Retinal pigment epithelial cell (primary cell): ENCODE data around the gene TBCD.
A peak's percentile ranks its signal among the peaks of the same experiment; 100 is the strongest.

Experiments used
- DNase-seq: peaks from one replicate; pipeline ENCODE4 v3.0.0-alpha.2; 2010; ENCODE audit warnings: low read depth
- H3K4me3 ChIP-seq: 2 replicates; pipeline ENCODE4 v1.5.1; 2011; ENCODE audit warnings: mild to moderate bottlenecking, low read length, control low read depth, moderate library complexity
- TF ChIP-seq, protein P1 (sequence below): conservative IDR thresholded peaks from 2 replicates; pipeline ENCODE4 v1.5.1; 2011; ENCODE audit warnings: low read depth, low read length, control low read depth, inconsistent platforms

TBCD gene

DNA sequence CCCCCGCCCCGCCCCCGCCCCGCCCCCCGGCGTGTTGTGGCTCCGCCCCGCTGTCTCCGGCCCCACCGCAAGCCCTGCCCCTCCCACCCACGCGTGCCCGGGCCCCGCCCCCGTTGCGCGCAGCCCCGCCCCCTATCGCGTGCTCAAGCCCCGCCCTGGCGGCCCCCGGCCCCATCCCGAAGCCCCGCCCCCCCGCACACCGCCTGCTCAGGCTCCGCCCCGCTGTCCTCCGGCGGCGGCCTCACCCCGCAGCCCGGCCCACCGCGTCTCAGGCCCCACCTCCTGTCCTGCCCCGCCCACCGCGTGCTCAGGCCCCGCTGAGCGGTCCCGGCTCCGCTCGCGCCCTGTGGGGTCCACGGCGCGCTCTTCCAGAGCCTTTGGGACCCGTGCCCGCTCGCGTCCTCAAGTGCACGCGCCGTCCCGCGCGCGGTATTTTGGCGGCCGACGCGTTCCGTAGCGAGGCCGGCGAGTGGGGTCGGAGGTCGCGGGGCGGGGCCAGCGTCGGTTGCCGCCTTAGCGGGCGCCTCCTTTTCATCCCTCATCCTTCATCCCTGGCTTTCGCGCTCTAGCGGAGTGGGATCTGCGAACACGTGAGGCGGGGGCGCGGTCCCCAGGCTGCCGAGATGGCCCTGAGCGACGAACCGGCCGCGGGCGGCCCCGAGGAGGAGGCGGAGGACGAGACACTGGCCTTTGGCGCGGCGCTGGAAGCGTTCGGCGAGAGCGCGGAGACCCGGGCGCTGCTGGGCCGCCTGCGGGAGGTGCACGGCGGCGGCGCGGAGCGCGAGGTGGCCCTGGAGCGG is at the start of gene TBCD:
Gene TBCD (plus strand): TSS at position 495 of the 800 bp plus-strand sequence. CDS start 129 bp downstream, at position 624.
- DNase-seq: peak; percentile 46
- TF ChIP-seq, protein P1, sequence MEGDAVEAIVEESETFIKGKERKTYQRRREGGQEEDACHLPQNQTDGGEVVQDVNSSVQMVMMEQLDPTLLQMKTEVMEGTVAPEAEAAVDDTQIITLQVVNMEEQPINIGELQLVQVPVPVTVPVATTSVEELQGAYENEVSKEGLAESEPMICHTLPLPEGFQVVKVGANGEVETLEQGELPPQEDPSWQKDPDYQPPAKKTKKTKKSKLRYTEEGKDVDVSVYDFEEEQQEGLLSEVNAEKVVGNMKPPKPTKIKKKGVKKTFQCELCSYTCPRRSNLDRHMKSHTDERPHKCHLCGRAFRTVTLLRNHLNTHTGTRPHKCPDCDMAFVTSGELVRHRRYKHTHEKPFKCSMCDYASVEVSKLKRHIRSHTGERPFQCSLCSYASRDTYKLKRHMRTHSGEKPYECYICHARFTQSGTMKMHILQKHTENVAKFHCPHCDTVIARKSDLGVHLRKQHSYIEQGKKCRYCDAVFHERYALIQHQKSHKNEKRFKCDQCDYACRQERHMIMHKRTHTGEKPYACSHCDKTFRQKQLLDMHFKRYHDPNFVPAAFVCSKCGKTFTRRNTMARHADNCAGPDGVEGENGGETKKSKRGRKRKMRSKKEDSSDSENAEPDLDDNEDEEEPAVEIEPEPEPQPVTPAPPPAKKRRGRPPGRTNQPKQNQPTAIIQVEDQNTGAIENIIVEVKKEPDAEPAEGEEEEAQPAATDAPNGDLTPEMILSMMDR: no peak
- H3K4me3 ChIP-seq: peak within 1 kb of the TSS; percentile 79

DNA sequence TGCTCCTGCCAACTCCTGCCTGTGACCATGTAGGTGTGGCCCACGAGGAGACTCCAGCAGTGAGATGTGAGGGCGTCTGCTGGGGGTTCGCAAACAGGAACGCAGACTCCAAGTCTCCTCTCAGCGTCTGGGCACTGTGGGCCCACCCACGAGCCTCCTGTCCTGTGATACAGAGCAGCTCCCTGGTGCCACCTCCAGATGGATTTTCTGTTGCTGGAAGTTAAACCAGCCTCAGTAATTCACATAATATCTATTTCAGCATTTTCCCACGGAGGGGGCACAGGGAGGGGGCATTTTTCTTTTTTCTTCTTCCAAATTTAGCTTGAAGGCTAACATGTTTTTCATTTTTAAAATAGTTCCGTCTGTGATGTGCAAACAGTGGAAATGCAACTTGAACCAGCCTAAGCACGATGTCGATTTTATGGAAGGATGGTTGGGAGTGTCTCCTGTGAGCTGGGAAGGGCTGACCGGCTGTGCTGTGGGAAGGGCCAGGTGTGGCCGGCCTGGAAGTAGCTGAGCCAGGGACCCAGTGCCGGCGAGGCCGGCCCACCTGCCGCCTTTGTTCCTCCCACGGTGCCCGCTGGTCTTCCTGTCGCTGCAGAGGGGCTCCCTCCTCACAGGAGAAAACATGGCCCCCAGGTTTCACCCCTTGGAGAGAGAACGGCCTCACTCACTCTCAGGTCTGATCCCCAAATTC is 49.5 kb upstream of the TBCD start:
- TF ChIP-seq, protein P1: no peak
- no peak overlapping the region for H3K4me3 ChIP-seq
- DNase-seq: no peak

DNA sequence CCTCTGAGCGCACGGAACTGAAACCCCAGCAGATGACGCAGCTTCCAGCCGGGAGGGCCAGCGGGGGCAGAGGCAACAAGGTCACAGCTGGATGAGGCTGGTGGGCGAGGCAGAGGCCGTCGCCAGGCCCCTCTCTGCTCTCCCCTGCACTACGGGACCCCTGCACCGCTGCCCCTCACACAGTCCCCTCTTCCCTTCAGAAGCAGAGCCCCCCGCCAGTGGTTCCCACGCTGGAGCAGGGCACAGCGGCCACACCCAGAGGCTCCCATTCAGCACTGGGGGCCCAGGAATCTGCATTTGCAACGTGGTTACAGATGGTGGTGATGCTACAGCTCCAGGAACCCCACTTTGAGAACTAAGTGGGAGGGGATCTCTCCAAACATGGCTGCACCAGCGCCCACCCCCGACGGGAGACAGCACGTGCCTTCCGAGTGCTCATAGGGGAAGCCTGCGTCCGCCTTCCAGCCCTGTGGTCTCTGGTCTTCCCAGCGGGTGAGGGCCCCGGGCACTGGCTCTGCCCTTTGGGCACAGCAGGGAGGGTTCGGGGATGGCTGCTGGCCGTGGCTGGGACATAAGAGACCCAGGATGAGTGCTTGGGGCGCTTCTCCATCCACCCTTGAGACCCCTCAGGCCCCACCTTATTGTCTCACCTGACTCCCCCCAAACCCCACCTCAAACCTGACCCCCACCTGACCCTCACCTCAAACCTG is 48.7 kb upstream of the TBCD start:
- H3K4me3 ChIP-seq: no peak overlapping the region
- no peak for DNase-seq
- TF ChIP-seq, protein P1: no peak

DNA sequence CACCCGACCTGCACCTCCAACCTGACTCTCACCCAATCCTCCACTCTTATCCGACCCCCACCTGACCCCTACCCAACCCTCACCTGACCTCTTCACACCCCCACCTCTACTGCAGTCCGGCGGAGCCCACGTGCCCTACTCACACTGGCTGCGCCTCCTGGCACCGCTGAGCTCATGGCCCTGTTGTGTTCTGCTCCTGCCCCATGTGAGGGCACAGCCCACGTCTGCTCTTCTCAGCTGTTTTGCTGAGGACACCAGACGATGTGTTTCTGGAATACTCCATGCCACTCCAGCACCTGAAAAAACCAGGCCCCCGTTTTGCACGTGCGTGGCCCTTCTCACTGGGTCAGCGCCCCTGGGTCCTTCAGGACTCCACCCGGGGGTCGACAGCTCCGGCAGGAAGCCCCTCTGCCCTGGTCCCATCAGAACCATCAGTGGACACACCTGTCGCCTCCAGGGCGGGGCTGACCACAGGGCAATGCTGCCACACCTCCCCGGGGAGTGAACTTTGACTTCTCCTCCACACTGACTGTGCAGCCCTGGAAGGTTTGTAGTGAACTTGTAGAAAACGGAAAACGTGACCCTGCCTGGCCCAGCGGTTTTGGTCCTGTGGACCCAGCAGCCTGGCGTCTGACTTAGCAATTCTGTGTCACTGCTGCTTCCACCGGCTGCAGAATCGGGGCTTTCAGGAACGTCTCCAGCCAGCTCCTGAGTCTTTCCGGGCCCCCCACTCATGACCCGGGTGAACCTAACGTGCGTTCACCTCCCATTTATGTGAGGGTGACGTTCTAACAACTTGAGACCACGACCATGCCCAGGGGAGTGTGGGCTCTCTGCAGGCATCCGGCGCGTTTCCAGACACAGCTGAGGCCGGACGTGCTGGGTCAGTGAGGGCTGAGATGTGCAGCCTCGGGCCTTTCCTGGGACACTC is 47.7 kb upstream of the TBCD start:
- TF ChIP-seq, protein P1: no peak
- no peak overlapping the region for H3K4me3 ChIP-seq
- no peak for DNase-seq

DNA sequence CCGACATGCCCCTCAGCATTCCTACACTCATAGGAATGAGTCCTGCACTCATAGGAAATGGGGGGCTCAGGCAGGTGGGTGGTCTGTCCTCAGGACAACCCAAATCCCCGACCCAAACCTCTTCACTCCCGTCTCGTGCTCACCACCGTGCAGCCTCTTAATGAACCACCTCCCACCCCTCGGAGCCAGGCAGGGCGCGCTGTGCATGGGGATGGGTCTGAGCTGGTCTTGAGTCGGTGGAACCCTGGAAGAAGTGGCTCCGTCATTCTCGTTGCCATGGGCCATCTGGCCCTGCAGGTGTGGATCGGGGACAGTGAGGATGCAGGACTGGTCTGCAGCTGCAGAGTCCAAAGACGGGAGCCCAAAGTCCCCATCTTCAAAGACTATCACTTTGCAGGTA is 47.0 kb upstream of the TBCD start:
- DNase-seq: no peak
- H3K4me3 ChIP-seq: no peak overlapping the region
- TF ChIP-seq, protein P1: no peak

DNA sequence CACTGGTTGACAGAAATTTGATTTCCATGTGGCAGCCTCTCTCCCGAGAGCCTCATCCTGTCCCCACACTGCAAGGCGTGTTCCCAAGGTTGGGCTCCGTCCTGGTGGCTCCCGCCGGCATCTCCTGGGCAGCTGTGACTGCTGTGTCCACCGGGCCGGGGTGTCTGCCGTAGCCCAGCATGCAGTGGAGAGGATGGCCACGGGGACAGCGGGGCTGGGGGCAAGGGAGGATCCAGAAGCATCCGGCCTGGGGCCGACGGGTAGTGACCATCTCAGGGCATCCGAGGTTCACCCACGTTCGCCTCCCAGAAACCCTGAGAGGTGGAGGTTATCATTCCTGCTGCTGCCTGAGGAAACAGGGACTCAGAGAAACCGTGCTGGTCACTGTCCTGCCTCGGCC is 46.1 kb upstream of the TBCD start:
- H3K4me3 ChIP-seq: no peak overlapping the region
- no peak for DNase-seq
- TF ChIP-seq, protein P1: no peak
